Neuronal stem cell (in vitro differentiated cells): Measurements from ENCODE around the gene ZSCAN25.

Experiments
- DNase-seq: peaks from one replicate; pipeline ENCODE4 v3.0.0-alpha.2; 2013; ENCODE audit warnings: low spot score
- H2AFZ ChIP-seq: one replicate; pipeline ENCODE4 v1.6.1; 2013; ENCODE audit warnings: mild to moderate bottlenecking, low read length, inconsistent platforms
- H2AK5ac ChIP-seq: 2 replicates; pipeline ENCODE4 v1.6.1; 2013; ENCODE audit warnings: low read depth, mild to moderate bottlenecking, inconsistent platforms, low read length, moderate library complexity, mixed read lengths
- H2BK120ac ChIP-seq: 2 replicates; pipeline ENCODE4 v1.6.1; 2013; ENCODE audit warnings: low read depth, mild to moderate bottlenecking, inconsistent platforms, low read length, moderate library complexity, mixed read lengths
- H2BK12ac ChIP-seq: one replicate; pipeline ENCODE4 v1.6.1; 2013; ENCODE audit warnings: low read length, inconsistent platforms
- H2BK15ac ChIP-seq: 2 replicates; pipeline ENCODE4 v1.6.1; 2013; ENCODE audit warnings: mild to moderate bottlenecking, low read length, inconsistent platforms, mixed read lengths
- H2BK5ac ChIP-seq: one replicate; pipeline ENCODE4 v1.6.1; 2013; ENCODE audit warnings: inconsistent platforms, mild to moderate bottlenecking, low read length, moderate library complexity
- H3K14ac ChIP-seq: one replicate; pipeline ENCODE4 v1.6.1; 2013; ENCODE audit warnings: low read length, inconsistent platforms
- H3K18ac ChIP-seq: 2 replicates; pipeline ENCODE4 v1.6.1; 2013; ENCODE audit warnings: low read length, inconsistent platforms
- H3K23ac ChIP-seq: 2 replicates; pipeline ENCODE4 v1.6.1; 2013; ENCODE audit warnings: low read depth, mild to moderate bottlenecking, mixed read lengths, low read length, inconsistent platforms; ENCODE audit not compliant: poor library complexity
- H3K27ac ChIP-seq: replicated peaks from 3 replicates; pipeline ENCODE4 v1.5.1; 2013; ENCODE audit warnings: low read length, inconsistent platforms
- H3K27me3 ChIP-seq, 3 experiments: 2 replicates each; pipeline ENCODE4 v1.6.1; 2013; ENCODE audit warnings: low read length in 3 of 3, mild to moderate bottlenecking in 2 of 3, inconsistent platforms in 1 of 3, low read depth in 1 of 3, mixed read lengths in 1 of 3, moderate library complexity in 1 of 3; ENCODE audit not compliant: control insufficient read depth in 3 of 3, insufficient read depth in 3 of 3
- H3K36me3 ChIP-seq, 2 donors: replicated peaks in 1 of 2; 2 replicates each; pipeline ENCODE4 v1.6.1; 2013; ENCODE audit warnings: low read length in 2 of 2; ENCODE audit not compliant: control insufficient read depth in 2 of 2, insufficient read depth in 2 of 2
- H3K4ac ChIP-seq: 2 replicates; pipeline ENCODE4 v1.6.1; 2013; ENCODE audit warnings: inconsistent platforms, mild to moderate bottlenecking, low read length, moderate library complexity
- H3K4me1 ChIP-seq, 2 donors: 1 replicate in 1 of 2; 2 replicates in 1 of 2; pipeline ENCODE4 v1.6.1; 2013; ENCODE audit warnings: low read length in 2 of 2, low read depth in 1 of 2; ENCODE audit not compliant: control insufficient read depth in 2 of 2, insufficient read depth in 1 of 2
- H3K4me2 ChIP-seq: one replicate; pipeline ENCODE4 v1.6.1; 2013; ENCODE audit warnings: mild to moderate bottlenecking, low read length, inconsistent platforms; ENCODE audit not compliant: insufficient read depth, poor library complexity, severe bottlenecking
- H3K4me3 ChIP-seq, 2 donors: 2 replicates each; pipeline ENCODE4 v1.5.1; 2013; ENCODE audit warnings: low read length in 2 of 2, mild to moderate bottlenecking in 2 of 2, inconsistent platforms in 1 of 2, moderate library complexity in 1 of 2
- H3K79me1 ChIP-seq: one replicate; pipeline ENCODE4 v1.6.1; 2013; ENCODE audit warnings: low read depth, mild to moderate bottlenecking, inconsistent platforms, low read length, moderate library complexity
- H3K9ac ChIP-seq: one replicate; pipeline ENCODE4 v1.6.1; 2013; ENCODE audit warnings: mild to moderate bottlenecking, low read depth, low read length, inconsistent platforms; ENCODE audit not compliant: poor library complexity
- H3K9me3 ChIP-seq, 2 donors: replicated peaks in 1 of 2; 2 replicates each; pipeline versions ENCODE3 to v1.6.1; 2013; ENCODE audit warnings: low read length in 2 of 2, mild to moderate bottlenecking in 2 of 2, inconsistent platforms in 1 of 2, low read depth in 1 of 2, mixed read lengths in 1 of 2, moderate library complexity in 1 of 2; ENCODE audit not compliant: control insufficient read depth in 2 of 2, insufficient read depth in 1 of 2
- H4K8ac ChIP-seq: one replicate; pipeline ENCODE4 v1.6.1; 2013; ENCODE audit warnings: low read depth, mild to moderate bottlenecking, inconsistent platforms, low read length, moderate library complexity
- H4K91ac ChIP-seq: one replicate; pipeline ENCODE4 v1.6.1; 2013; ENCODE audit warnings: low read length, low read depth, mild to moderate bottlenecking, inconsistent platforms; ENCODE audit not compliant: poor library complexity
- WGBS, 2 donors: extraction: QIAGEN DNeasy Blood & Tissue Kit; methylation state at CpG; one replicate each; pipeline ENCODE4 v1.1.7; 2013; ENCODE audit warnings: missing lambda C conversion rate in 2 of 2, mixed read lengths in 1 of 2; ENCODE audit not compliant: insufficient read length in 2 of 2, insufficient replicate concordance in 1 of 2; ENCODE audit errors: extremely low coverage in 2 of 2; 5-methylcytosine and 5-hydroxymethylcytosine counted together

ZSCAN25 gene

GRCh38 chr7:99618726-99619125 lies 2.0 kb downstream of the ZSCAN25 start:
- Histone ChIP-seq H2BK5ac (no peak overlapping the region), H2BK15ac (no peak overlapping the region), H2AFZ (no peak overlapping the region), H3K79me1 (peaks cover 8% of the 10 kb centered on the region), H3K9ac (no peak overlapping the region), H3K27me3 (no peaks in the 10 kb centered on the region), H4K91ac (no peak overlapping the region), H2AK5ac (no peak overlapping the region), H3K9me3 (no peaks in the 10 kb centered on the region), H4K8ac (no peak overlapping the region), H3K36me3 (peaks cover 33 to 59% of the 10 kb centered on the region in 2 donors), H3K27ac (no peak overlapping the region), H2BK120ac (no peak overlapping the region), H3K14ac (no peak overlapping the region), H3K4me3 (no peak overlapping the region), H3K4me2 (no peak overlapping the region), H3K23ac (no peak overlapping the region), H3K4ac (no peak overlapping the region), H2BK12ac (no peak overlapping the region), H3K4me1 (peaks cover 2 to 4% of the 10 kb centered on the region in 2 donors), H3K18ac (no peak overlapping the region)
- no peak for DNase-seq
- no CpG with 5 or more reads among the region's 3 CpGs for WGBS, 2 donors

GRCh38 chr7:99619571-99620130 lies 2.9 kb downstream of the ZSCAN25 start:
- Histone ChIP-seq H3K4me3 (no peak overlapping the region), H3K23ac (no peak overlapping the region), H2BK12ac (no peak overlapping the region), H2BK15ac (no peak overlapping the region), H3K9me3 (no peaks in the 10 kb centered on the region), H4K91ac (no peak overlapping the region), H3K18ac (no peak overlapping the region), H2BK120ac (no peak overlapping the region), H3K79me1 (peaks cover 9% of the 10 kb centered on the region), H3K4ac (no peak overlapping the region), H3K27me3 (no peaks in the 10 kb centered on the region), H2AFZ (no peak overlapping the region), H3K14ac (no peak overlapping the region), H3K36me3 (peaks cover 42 to 69% of the 10 kb centered on the region in 2 donors), H2BK5ac (no peak overlapping the region), H3K9ac (no peak overlapping the region), H4K8ac (no peak overlapping the region), H3K27ac (no peak overlapping the region), H3K4me2 (no peak overlapping the region), H3K4me1 (peaks cover 2 to 4% of the 10 kb centered on the region in 2 donors), H2AK5ac (no peak overlapping the region)
- WGBS, 2 donors: no CpG with 5 or more reads among the region's 18 CpGs
- no peak for DNase-seq

- Histone ChIP-seq H2AFZ (no peak overlapping the region), H3K14ac (no peak overlapping the region), H3K9me3 (no peaks in the 10 kb centered on the region), H3K4ac (no peak overlapping the region), H4K91ac (no peak overlapping the region), H2BK120ac (no peak overlapping the region), H3K36me3 (peaks cover 54 to 85% of the 10 kb centered on the region in 2 donors), H3K23ac (no peak overlapping the region), H3K4me3 (no peak overlapping the region), H3K27ac (no peak overlapping the region), H2AK5ac (no peak overlapping the region), H2BK15ac (no peak overlapping the region), H3K4me1 (peaks cover 2 to 4% of the 10 kb centered on the region in 2 donors), H3K9ac (no peak overlapping the region), H3K79me1 (peaks cover 9% of the 10 kb centered on the region), H4K8ac (no peak overlapping the region), H3K27me3 (no peaks in the 10 kb centered on the region), H3K4me2 (no peak overlapping the region), H2BK5ac (no peak overlapping the region), H2BK12ac (no peak overlapping the region), H3K18ac (no peak overlapping the region)
- no CpG with 5 or more reads among the region's 5 CpGs for WGBS, 2 donors
- DNase-seq: no peak
Measured at GRCh38 chr7:99621271-99621670, 4.5 kb downstream of the ZSCAN25 start.

- no CpG with 5 or more reads among the region's 10 CpGs for WGBS, 2 donors
- no peak overlapping the region for H2AFZ ChIP-seq
- no peak overlapping the region for H2BK15ac ChIP-seq
- no peak overlapping the region for H3K18ac ChIP-seq
- no peak overlapping the region for H3K23ac ChIP-seq
- DNase-seq: no peak
- H3K79me1 ChIP-seq: peaks cover 2% of the 10 kb centered on the region
- H2BK120ac ChIP-seq: no peak overlapping the region
- H2BK5ac ChIP-seq: no peak overlapping the region
- no peak overlapping the region for H3K14ac ChIP-seq
- H3K9me3 ChIP-seq: no peaks in the 10 kb centered on the region
- H3K4me3 ChIP-seq: no peak overlapping the region
- no peak overlapping the region for H3K27ac ChIP-seq
- H3K36me3 ChIP-seq: peaks cover 59 to 98% of the 10 kb centered on the region in 2 donors
- no peak overlapping the region for H4K8ac ChIP-seq
- no peak overlapping the region for H4K91ac ChIP-seq
- no peak overlapping the region for H3K4me2 ChIP-seq
- peaks cover 2 to 3% of the 10 kb centered on the region in 2 donors for H3K4me1 ChIP-seq
- H3K27me3 ChIP-seq: no peaks in the 10 kb centered on the region
- H2AK5ac ChIP-seq: no peak overlapping the region
- H2BK12ac ChIP-seq: no peak overlapping the region
- no peak overlapping the region for H3K4ac ChIP-seq
- no peak overlapping the region for H3K9ac ChIP-seq
Measured at GRCh38 chr7:99622596-99622995, 5.8 kb downstream of the ZSCAN25 start.
